HG03196 (cell line): Measurements from ENCODE around the gene ISCU.
A peak's percentile ranks its signal among the peaks of the same experiment; 100 is the strongest.
"Not testable (repeated sequence)": the region's sequence is repeated elsewhere in the genome, so short reads cannot be mapped to it uniquely, and the experiment has no call there.

Experiments used
- ATAC-seq: cut with Tn5 transposase; IDR thresholded peaks from one replicate; pipeline ENCODE4 v1.9.1; 2021; ENCODE audit not compliant: unreplicated experiment

ISCU gene

DNA sequence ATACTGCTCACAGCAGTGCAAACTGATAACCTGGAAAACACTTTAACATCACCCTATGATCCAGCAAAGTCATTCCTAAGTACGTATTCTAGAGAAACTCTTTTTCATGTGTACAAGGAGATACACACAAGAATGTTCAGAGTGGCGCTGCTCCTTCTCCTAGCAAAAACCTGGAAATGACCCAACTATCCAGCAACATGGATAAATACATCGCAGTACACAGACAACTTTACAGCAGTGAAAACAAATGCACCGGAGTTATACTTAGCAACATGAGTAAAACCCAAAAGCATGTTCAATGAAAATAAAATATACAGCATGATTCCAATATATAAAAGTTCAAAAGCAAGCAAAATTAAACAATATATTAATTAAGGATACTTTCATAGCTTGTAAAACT is 20.1 kb upstream of the ISCU start:
- ATAC-seq: no peak

DNA sequence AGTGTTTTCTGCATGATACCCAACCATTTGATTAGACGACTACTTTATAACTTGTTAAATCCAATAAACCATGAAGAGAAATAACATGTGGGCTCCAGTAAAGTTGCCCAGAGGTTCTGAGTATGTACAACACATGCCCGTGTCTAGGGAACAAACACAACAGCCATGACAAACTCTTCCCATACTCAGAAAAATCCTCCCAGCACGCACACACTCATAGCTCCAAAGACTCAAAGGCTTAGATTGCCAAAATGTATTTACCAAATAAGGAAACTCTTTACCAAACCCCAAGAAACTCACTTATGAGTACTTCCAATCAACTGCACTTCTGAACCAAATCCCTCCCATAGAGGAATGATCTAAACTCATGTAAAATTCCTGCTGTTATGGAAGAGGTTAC is 18.7 kb upstream of the ISCU start:
- ATAC-seq: no peak

DNA sequence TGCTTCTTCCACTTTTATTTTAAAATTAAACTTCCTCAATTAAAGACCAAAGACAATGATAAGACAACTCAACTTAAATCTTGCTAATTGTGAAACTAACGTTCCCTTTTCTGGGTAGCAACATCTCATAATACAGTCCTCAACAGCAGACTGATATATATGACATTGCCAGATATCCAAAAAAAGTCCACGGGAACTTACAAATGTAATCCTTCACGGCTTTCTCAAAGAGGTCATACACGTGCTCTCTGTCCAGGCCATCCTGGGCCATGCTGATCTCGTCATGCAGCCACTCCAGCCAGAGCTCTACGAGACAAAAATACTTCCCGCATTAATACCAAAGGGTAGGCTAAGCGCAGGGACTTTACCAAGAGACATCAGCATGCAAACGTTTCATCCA is 14.7 kb upstream of the ISCU start:
- ATAC-seq: no peak

DNA sequence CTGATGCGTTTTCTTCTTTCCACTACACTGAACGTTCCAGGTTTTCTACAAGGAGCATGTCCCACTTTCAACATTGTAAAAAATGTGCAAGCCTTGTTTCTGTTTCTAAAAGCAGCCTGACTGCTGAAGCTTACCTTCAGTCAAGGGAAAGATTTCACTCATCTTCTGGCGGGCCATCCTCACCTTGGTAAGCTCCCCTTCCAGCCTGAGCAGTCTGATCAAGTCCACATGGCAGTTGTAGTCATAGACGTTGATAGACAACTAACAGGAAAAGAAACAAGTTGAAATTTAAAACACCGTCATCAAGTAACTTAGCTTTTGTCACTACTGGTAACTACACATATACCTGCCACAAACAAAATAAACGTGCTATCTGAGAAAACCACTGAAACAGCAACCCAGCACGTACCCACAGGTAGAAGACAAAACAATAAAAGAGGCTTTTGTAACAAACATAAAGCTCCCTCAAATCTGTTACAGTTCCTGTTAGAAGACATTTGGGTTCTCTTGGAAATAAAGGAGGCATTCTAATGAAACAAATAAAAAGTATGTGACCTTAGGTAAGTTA is 13.4 kb upstream of the ISCU start:
- ATAC-seq: no peak

DNA sequence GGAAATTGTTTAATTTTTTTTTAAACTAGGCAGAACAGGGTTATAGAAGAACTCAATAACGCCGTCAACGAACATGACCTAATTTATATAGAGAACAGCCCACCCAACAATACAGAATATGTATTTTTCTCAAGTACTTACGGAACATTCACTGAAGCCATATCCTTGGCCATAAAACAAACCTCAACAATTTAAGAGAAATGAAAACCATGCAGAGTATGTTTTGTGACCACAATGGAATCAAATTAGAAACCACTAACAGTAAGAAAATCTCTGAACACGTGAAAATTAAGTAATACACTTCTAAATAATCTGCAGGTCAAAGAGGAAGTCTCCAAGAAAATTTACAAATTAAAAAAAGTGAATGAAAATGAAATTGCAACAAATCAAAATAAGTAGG is 10.9 kb upstream of the ISCU start:
- no peak for ATAC-seq

DNA sequence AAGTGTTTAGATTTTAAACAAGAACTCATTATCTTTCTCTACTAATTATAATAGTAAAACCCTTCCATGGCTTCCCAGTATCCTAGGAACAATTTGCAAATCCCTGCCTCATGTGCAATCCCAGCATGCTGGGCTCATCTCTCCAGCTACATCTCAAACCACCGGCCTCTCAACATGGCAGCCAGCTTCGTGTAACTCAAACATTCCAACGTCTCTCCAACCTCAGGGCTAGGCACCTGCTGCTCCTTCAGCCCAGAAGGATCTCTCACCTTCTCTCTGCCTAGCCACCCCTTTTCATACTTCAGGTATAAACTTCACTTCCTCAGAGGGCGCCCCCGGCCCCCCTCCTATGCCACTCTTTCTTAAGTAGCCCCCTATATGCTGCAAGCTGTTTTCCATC is 8.6 kb upstream of the ISCU start:
- no peak for ATAC-seq

DNA sequence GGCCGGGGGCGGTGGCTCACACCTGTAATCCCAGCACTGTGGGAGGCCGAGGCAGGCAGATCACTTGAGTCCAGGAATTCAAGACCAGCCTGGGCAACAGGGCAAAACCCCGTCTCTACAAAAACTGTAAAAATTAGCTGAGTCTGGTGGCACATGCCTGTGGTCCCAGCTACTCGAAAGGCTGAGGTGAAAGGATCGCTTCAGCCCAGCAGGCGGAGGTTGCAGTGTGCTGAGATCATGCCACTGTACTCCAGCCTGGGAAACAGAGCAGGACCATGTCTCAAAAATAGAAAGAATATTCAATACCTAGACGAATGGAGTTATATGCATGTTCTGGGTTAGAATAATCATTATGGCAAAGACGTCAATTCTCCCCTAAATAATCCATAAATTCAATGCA is 7.0 kb upstream of the ISCU start:
- ATAC-seq: not testable (repeated sequence)

DNA sequence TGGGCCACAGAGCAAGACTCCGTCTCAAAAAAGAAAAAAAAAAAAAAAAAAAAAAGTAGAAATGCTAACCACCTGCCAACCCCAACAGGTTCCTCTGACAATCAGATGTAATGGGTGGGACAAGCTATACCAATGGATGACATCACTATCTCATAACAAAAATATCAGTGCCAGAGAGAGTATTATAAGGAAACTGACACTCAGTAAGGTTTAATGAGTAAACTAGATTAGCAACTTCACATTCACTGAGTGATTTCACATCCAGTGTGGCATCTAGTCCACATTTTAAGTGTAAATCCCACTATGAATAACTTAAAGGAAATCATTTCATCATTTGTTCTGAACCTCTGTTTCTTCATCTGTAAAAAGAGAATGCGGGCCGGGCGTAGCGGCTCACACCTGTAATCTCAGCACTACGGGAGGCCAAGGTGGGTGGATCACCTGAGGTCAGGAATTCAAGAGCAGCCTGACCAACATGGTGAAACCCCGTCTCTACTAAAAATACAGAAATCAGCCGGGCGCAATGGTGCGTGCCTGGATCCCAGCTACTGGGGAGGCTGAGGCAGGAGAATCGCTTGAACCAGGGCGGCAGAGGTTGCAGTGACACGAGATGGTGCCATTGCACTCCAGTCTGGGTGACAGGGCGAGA is 3.3 kb upstream of the ISCU start:
- ATAC-seq: no peak

DNA sequence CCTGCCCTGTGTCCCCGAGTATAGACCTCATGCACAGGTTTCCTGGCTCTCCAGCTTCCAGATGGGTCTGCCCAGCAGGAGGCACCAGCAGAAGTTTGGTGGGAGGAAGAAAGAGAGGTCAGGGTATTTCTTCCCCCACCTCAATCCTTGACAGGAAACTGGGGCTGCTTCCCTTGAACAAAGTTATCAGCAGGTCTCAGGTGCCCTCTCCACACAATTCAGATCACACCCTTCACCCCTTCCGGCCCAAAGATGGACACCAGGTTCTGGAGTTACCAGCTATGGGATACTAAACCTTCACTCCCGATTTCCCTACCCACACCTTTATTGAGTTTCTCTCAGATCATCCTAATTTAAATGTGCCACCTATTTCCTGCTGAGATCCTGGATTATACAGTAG is 2.6 kb upstream of the ISCU start:
- no peak for ATAC-seq

DNA sequence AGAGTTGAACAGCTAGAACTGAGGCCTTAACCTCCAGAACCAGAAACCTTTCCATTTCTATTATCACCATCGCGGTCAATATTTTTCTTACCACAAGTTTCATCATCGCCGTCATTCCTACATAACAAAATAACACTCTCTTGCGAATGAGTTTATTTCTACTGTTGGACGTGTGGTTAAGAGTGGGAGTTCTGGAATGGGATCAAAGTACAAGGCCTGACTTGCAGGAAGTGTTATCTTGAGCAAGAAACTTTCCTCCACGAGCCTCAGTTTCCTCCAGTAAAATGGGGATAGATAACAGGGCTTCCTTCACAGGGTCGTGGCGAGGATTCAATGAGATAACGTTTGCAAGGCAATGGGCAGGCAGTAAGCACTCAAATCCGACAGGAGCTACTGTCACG is 2.1 kb upstream of the ISCU start:
- ATAC-seq: no peak

DNA sequence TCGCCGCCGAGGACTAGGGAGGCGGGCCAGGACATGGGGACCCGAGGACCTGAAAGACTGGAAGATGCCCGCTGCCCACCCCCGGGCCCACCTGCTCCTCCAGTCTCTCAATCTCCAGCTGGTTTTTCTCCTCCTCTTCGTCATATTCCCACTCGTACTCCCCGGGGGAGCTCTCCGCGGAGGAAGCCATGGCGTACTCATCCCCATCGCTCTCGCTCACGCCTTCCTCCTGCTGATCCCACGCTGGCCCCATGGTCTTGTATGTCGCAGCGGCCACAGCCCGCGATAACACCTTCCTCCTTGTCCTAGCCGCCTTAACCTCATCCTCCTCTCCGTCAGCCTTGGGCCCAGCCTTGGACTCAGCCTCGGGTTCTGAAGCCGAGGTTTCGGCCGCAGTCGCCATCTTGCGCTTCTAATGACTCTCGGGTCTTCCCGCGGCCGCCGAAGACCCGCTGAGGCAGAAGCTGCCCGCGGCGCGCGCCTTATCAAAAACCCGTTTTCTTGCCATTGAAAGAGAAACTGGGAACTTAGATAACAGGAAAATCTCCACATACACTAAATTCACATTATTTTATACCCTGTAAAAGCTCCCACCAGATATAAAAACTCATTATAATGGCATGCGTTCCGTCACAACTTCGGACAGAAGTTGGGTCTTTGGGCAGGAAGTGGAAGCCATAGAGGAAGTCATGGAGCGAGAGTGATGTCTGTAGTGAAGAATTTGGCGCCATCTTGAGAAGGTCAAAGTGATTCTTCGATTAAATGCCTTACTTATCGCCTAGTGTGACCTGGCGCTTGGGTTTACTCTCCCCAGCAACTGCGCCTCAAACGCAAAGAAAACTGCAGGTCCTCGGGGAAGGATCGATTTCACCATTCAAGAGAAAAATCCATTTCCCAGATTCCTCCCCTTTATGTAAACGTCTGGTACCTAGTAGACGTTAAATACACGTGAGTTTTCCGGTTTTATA is 1.4 kb upstream of the ISCU start, which contains the start of gene SART3:
TSS of gene SART3 (minus strand) at position 422 of the 968 bp plus-strand sequence. CDS start at position 403, 19 bp downstream.
- peak; percentile 40 for ATAC-seq

DNA sequence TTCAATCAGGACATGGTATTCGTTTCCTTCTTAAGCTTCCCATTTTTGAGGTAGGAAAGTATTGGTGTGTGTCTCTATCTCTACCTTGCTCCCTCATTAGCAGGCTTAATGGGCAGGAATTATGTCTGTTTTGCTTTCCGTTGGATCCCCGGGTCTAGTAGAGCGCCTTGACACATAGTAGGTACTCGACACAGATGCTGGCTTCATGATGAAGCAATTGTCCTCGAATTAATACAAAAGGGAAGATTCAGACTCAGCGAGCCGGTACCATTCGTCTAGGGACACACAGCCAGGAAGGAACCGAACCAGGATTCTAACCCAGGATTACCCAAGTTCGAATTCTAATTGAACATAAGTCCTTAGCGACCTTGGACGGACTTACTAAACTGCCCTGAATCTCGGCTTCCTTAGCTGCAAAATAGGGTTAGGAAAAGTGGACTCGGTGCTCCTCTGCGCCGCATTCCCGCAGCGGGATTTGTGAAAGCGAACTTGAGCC is 496 bp upstream of the ISCU start:
- ATAC-seq: peak; percentile 3

DNA sequence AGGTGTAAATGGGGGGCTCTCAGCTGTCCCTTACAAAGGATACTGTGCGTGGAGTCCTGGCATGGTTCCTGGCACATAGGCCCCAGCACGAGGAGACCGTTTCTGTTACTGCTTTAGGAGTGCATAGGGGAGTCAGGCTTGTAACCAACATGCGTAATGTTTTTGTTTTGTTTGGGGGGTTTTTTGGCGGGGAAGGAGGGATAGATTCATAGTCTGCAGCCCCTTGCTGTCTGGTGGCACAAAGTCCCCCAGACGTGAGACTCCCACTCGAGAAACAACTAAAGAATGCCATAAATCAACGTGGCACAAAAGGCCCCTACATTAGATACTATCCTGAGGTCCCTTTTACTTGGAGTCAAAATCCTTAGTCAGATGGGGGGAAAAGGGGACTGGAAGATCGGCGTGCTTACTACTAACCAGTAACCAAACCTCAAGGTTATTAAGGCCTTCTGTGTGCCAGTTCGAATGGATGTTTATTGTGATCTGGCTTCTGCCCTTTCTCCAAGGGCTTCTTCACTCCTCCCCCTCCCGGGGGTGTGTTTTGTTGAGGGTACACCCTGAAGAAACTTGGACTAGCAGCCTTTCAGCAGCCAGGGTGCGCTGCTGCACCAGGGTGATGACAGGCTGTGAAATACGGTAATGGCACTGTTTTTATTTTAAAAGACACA is 874 bp downstream of the ISCU start:
- peak; percentile 29 for ATAC-seq

DNA sequence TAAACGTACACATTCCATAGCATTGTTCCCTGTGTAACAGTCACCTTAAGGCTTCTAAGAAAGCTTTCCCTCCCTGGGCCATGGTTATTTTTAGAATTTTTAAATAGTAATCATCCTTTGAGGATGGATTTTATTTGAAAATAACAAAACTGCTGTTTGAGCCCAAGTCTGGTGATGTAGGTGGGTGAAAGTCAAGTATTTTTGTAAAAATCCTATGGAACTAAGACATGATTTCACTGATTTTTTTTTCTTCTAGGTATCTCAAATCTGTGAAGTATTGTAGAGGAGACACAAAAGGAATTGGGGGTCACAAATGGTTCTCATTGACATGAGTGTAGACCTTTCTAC is 1.4 kb downstream of the ISCU start:
- no peak for ATAC-seq

DNA sequence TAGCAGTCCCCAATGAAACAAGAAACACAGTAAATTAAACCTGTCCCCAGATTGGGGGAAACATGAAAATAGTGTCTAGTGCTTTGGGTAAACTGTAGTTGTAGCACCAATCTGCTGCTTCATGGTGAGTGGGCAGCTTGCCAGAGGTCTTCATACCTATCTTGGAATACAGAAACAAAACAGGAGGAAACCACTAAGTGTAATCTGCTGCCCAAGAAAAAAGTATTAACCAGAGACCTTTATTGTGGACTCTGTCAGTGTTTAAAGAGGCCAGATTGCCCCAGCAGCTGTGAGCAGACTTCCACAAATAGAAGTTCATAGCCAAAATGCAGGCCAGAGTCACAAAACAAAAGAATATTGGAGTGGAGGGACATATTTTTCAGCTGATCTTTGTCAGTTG is 2.3 kb downstream of the ISCU start:
- ATAC-seq: no peak

DNA sequence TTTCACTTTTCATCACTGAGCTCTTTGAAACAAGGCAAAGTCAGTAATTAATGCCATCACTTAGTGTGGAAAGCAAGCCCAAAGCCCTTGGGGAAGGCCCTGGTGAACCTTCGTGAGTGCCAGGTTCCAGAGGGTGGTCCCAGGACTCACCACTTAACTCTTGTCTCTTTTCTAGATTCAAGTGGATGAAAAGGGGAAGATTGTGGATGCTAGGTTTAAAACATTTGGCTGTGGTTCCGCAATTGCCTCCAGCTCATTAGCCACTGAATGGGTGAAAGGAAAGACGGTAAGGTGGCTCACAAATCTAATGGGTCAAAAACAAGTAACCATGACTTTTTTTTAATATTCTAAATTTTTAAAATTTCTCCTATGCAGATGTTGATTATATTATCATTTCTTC is 2.8 kb downstream of the ISCU start:
- no peak for ATAC-seq

DNA sequence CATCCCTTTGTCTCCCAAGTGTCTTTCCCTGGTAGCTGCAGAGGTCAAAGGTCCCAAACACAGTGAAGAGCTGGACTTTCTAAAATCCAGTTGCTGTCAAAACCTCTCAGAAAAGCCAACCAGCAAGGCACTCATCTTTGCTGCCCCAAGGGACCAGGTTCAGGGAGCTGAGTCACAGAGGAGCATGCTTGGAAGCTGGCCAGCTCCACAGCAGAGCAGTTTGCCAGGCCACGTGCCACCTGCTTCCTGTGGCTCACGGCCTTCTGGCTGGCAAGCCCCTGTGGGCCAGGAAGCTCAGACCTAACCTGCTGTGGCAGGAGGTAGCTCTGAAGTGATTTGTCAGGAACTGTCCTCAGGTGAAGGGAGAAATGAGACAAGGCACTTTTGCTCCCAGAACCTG is 3.6 kb downstream of the ISCU start:
- no peak for ATAC-seq

DNA sequence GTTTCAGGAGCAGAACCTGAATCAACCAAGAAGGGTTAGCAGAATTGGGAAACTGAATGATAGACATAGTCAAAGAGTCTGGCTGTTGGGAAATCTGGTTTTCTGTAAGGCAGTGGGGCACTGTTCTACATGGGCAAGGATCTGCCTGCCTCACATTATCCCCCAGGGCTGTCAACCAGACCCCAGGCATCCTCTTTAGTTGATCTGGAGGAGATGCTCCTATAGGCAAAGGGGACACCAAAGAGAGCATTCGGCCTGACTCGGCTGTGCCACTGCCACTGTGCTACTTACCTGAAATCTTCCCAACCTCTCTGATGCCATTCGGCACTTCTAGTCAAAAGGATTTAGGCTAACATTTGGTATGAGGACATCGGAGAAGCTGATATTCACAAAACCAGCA is 4.1 kb downstream of the ISCU start:
- no peak for ATAC-seq

DNA sequence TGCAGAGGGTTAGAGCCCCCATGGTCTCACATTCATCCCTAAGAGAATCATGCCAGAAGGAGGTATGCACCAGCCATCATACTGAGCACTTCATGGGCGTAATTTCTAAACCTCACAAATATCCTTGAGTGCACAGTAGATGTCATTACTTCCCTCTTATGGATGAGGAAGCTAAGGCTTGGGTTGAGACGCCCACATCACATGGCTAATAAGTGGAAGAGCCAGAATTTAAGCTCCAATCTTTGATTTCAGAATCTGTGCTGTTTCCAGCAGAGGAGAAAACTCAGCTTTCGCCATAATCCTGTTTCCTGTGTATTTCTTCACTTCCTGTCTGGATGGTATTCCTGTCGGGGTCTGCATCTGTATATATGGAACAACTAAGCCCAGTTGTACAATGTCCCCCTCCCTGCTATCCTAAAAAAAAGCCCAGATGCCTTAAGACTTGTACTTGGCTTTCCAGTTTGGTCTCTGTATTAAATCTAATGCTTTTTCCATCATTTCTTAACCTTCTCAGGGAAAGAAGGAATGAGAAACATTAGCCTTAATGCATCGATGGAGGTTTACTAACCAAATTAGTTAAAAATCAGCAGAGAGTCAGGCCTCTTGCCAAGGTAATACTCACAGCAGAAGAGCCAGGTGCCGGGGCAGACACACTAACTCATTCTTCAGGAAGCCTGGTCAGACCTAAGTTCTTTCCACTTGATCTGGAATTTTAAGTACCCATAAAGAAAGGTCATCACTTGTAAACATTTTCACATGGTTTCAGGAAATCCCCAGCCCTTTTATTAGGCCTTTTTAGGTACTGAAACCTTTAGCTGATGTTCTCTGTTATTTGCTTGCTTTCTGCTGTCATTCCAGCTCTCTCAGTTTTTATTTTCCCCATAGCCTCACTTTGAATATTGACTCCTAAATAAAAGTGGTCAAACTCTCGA is 5.3 kb downstream of the ISCU start:
- ATAC-seq: no peak
